Endothelial cell (in vitro differentiated cells): ENCODE results near the gene SPIC. TPM values are rescaled to one million over a fixed set of nuclear protein-coding genes. Genes with fewer than 3 reads are reported as not detected.

Source experiments
- DNase-seq: peaks from one replicate; pipeline ENCODE4 v3.0.0; 2021; ENCODE audit warnings: low spot score
- H3K27ac Mint-ChIP-seq: one replicate; pipeline ENCODE4 v1.8.0; 2021; ENCODE audit warnings: mixed read lengths, inconsistent platforms; ENCODE audit not compliant: unreplicated experiment
- H3K27me3 Mint-ChIP-seq: one replicate; pipeline ENCODE4 v1.8.0; 2021; ENCODE audit warnings: mild to moderate bottlenecking, moderate library complexity, mixed read lengths, inconsistent platforms; ENCODE audit not compliant: unreplicated experiment
- H3K36me3 Mint-ChIP-seq: one replicate; pipeline ENCODE4 v1.8.0; 2021; ENCODE audit warnings: mild to moderate bottlenecking, low read depth, mixed read lengths, inconsistent platforms; ENCODE audit not compliant: unreplicated experiment
- H3K4me1 Mint-ChIP-seq: one replicate; pipeline ENCODE4 v1.8.0; 2021; ENCODE audit warnings: mild to moderate bottlenecking, mixed read lengths, inconsistent platforms; ENCODE audit not compliant: unreplicated experiment
- H3K4me3 Mint-ChIP-seq: one replicate; pipeline ENCODE4 v1.8.0; 2021; ENCODE audit warnings: mild to moderate bottlenecking, mixed read lengths, inconsistent platforms; ENCODE audit not compliant: unreplicated experiment
- H3K9me3 Mint-ChIP-seq: one replicate; pipeline ENCODE4 v1.8.0; 2021; ENCODE audit warnings: mixed read lengths, inconsistent platforms; ENCODE audit not compliant: unreplicated experiment
- total RNA-seq: library from RNA; stranded (reverse); fragmentation: NEBNext Ultra II Directional; extraction: Animal tissue kit (Norgen Biotek cat#: 25700); gene quantifications from one replicate; pipeline ENCODE4 v1.2.1, GENCODE V29; 2021; ENCODE audit not compliant: unreplicated experiment
- TF ChIP-seq, protein P1 (sequence below): fragments of 200-600 bp; sonication (generic); IDR thresholded peaks from one replicate; pipeline ENCODE4 v1.5.0; 2021; ENCODE audit warnings: antibody characterized with exemption; ENCODE audit not compliant: unreplicated experiment

Gene SPIC
- total RNA-seq, 1 donor from 2014 or later = not detected

- peaks cover 4% of the 10 kb centered on the region for H3K27me3 Mint-ChIP-seq
- H3K9me3 Mint-ChIP-seq = no peaks in the 10 kb centered on the region
- TF ChIP-seq, protein P1, sequence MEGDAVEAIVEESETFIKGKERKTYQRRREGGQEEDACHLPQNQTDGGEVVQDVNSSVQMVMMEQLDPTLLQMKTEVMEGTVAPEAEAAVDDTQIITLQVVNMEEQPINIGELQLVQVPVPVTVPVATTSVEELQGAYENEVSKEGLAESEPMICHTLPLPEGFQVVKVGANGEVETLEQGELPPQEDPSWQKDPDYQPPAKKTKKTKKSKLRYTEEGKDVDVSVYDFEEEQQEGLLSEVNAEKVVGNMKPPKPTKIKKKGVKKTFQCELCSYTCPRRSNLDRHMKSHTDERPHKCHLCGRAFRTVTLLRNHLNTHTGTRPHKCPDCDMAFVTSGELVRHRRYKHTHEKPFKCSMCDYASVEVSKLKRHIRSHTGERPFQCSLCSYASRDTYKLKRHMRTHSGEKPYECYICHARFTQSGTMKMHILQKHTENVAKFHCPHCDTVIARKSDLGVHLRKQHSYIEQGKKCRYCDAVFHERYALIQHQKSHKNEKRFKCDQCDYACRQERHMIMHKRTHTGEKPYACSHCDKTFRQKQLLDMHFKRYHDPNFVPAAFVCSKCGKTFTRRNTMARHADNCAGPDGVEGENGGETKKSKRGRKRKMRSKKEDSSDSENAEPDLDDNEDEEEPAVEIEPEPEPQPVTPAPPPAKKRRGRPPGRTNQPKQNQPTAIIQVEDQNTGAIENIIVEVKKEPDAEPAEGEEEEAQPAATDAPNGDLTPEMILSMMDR = peak; percentile 26
- no peak overlapping the region for H3K4me3 Mint-ChIP-seq
- H3K36me3 Mint-ChIP-seq = no peaks in the 10 kb centered on the region
- DNase-seq = peak; percentile 16
- H3K4me1 Mint-ChIP-seq = no peaks in the 10 kb centered on the region
- no peak overlapping the region for H3K27ac Mint-ChIP-seq
These were observed 15.3 kb downstream of the SPIC start for GRCh38 chr12:101490286-101490920.

DNA sequence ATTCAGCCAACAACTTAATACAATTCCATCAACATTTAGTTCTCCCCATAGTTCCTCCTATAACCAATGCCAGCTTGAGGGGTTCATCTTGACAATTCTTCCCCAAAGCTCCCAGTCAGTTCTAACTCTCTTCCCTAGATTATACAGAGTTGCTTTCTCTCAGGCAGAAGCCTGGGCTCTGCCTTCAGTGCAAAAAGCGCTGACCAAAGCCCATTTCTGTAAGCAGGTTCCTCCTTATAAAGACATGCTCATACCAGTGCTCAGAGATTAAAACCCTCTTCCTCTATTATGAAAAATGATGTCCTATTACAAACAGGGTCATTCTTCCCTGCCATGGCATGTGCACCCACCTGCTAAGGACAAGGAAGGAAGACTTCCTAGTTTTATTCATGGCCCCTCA is 16.2 kb downstream of the SPIC start:
- Mint-ChIP-seq H3K4me1 (no peaks in the 10 kb centered on the region), H3K9me3 (no peaks in the 10 kb centered on the region), H3K36me3 (no peaks in the 10 kb centered on the region), H3K27ac (no peak overlapping the region), H3K27me3 (peaks cover 4% of the 10 kb centered on the region), H3K4me3 (no peak overlapping the region)
- TF ChIP-seq, protein P1 = no peak
- no peak for DNase-seq

GRCh38 chr12:101493556-101493955 is 18.4 kb downstream of the SPIC start:
- no peak overlapping the region for H3K27ac Mint-ChIP-seq
- TF ChIP-seq, protein P1 = no peak
- peaks cover 4% of the 10 kb centered on the region for H3K27me3 Mint-ChIP-seq
- H3K4me1 Mint-ChIP-seq = no peaks in the 10 kb centered on the region
- H3K4me3 Mint-ChIP-seq = no peak overlapping the region
- H3K36me3 Mint-ChIP-seq = no peaks in the 10 kb centered on the region
- no peaks in the 10 kb centered on the region for H3K9me3 Mint-ChIP-seq
- no peak for DNase-seq

- TF ChIP-seq, protein P1 = no peak
- no peaks in the 10 kb centered on the region for H3K36me3 Mint-ChIP-seq
- no peaks in the 10 kb centered on the region for H3K9me3 Mint-ChIP-seq
- H3K27me3 Mint-ChIP-seq = no peaks in the 10 kb centered on the region
- H3K4me1 Mint-ChIP-seq = no peaks in the 10 kb centered on the region
- no peak for DNase-seq
- H3K27ac Mint-ChIP-seq = no peak overlapping the region
- H3K4me3 Mint-ChIP-seq = no peak overlapping the region
These were observed 23.1 kb downstream of the SPIC start for GRCh38 chr12:101498252-101498651.

GRCh38 chr12:101501410-101501995 is 26.4 kb downstream of the SPIC start:
- H3K4me1 Mint-ChIP-seq = no peaks in the 10 kb centered on the region
- TF ChIP-seq, protein P1 = no peak
- H3K4me3 Mint-ChIP-seq = no peak overlapping the region
- H3K27me3 Mint-ChIP-seq = no peaks in the 10 kb centered on the region
- H3K27ac Mint-ChIP-seq = no peak overlapping the region
- no peak for DNase-seq
- H3K9me3 Mint-ChIP-seq = no peaks in the 10 kb centered on the region
- H3K36me3 Mint-ChIP-seq = no peaks in the 10 kb centered on the region
